ENCODE results near the gene OR13C2. TPM values are rescaled to one million over a fixed set of nuclear protein-coding genes. Genes with fewer than 3 reads are reported as not detected.

OR13C2 gene
- total RNA-seq, 2 donors from 2014 or later, result not detected

DNA sequence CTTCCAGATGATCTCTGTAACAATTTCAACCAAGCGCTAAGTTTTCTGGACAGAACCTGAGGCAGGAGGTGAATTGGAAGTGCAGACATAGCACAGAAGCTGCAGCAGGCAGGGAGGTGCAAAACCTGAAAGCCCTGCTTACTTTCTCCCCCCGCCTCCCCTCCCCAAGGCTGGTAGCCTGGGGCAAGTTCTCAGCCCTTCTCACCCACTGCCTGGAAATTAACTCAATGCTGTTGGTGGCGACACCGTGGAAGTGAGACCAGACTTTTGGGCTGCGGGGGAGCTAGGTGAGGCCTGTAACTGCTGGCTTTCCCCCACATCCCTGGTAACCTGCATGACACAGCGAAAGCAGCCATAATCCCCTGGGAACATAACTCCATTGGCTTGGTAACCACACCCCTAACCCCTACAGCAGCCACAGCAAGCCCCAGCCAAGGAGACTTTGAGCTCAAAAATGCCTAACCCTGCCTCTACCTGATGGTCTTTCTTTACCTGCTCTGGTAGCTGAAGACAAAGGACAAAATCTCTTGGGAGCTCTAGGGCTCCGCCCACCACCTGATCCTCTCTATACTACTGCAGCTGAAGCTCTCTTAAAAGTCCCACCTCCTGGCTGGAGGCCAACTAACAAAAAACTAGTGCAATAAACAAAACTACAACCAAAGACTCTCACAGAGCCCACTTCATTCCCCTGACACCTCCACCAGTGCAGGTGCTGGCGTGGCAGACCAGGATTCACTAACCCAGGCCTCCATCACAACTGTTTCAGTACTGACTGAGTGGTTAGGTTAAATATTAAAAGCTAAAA is 48.4 kb downstream of the OR13C2 start:
- no peak for ATAC-seq
- intact Hi-C loops (cut with DNase I, micrococcal nuclease), result no loop called here

DNA sequence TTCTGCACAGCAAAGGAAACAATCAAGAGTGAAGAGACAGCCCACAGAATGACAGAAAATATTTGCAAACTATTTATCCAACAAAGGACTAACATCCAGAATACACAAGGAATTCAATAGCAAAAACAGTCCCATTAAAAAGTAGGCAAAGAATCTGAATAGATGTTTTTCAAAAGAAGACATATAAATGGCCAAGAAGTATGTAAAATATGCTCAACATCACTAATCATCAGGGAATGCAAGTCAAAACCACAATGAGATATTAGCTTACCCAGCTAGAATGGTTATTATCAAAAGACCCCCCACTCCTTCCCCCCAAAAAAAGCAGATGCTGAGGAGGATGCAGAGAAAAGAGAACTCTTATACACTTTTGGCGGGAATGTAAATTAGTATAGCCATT is 49.9 kb downstream of the OR13C2 start:
- no peak for DNase-seq
- no peak for ATAC-seq
- intact Hi-C loops (cut with DNase I, micrococcal nuclease), result no loop called here

More for the DNA sequence above, 48.4 kb downstream of the OR13C2 start:
- DNase-seq, result no peak

Other genes starting within 250 kb of the OR13C2 start
- not detected for gene OR13F1, start 101.4 kb downstream of the OR13C2 start, total RNA-seq
- gene OR13C4, start 78.4 kb downstream of the OR13C2 start, total RNA-seq, result not detected
- not detected for gene OR13C3, start 68.8 kb downstream of the OR13C2 start, total RNA-seq
- not detected for gene OR13C8, start 36.5 kb downstream of the OR13C2 start, total RNA-seq
- gene OR13C5, start 6.2 kb downstream of the OR13C2 start, total RNA-seq, result not detected
- not detected for gene OR13C9, start 12.6 kb upstream of the OR13C2 start, total RNA-seq
- not detected for gene OR13D1, start 88.9 kb upstream of the OR13C2 start, total RNA-seq
- gene NIPSNAP3A, start 142.1 kb upstream of the OR13C2 start, total RNA-seq, result 10 to 100 TPM; 40.6 to 52.5 TPM
- gene NIPSNAP3B, start 158.5 kb upstream of the OR13C2 start, total RNA-seq, result 1 to 10 TPM in 1 of 2 donors, under 1 TPM in 1; 0.85 to 1.3 TPM